Subcutaneous abdominal adipose tissue (tissue), 5 donors: ENCODE results near the gene SLC25A39.
A peak's percentile ranks its signal among the peaks of the same experiment; 100 is the strongest.
"Not testable (repeated sequence)": the region's sequence is repeated elsewhere in the genome, so short reads cannot be mapped to it uniquely, and the experiment has no call there.

Source experiments
- H3K27ac ChIP-seq: one replicate; pipeline ENCODE4 v1.7.0; 2013; ENCODE audit warnings: low read depth, mild to moderate bottlenecking, inconsistent platforms, low read length, moderate library complexity
- H3K27me3 ChIP-seq, 5 donors: one replicate each; pipeline ENCODE4 v1.7.0; 2013; ENCODE audit warnings: low read length in 5 of 5, inconsistent platforms in 1 of 5; ENCODE audit not compliant: control insufficient read depth in 5 of 5, insufficient read depth in 4 of 5
- H3K36me3 ChIP-seq, 5 donors: one replicate each; pipeline ENCODE4 v1.7.0; 2013; ENCODE audit warnings: low read length in 5 of 5; ENCODE audit not compliant: control insufficient read depth in 5 of 5, insufficient read depth in 5 of 5
- H3K4me1 ChIP-seq, 5 donors: one replicate each; pipeline ENCODE4 v1.7.0; 2013; ENCODE audit warnings: low read length in 5 of 5, mild to moderate bottlenecking in 3 of 5, moderate library complexity in 1 of 5; ENCODE audit not compliant: control insufficient read depth in 5 of 5, insufficient read depth in 5 of 5
- H3K4me3 ChIP-seq, 5 donors: one replicate each; pipeline ENCODE4 v1.7.0; 2013; ENCODE audit warnings: low read length in 5 of 5, low read depth in 1 of 5
- H3K9ac ChIP-seq, 5 donors: one replicate each; pipeline ENCODE4 v1.7.0; 2013; ENCODE audit warnings: low read length in 5 of 5, mild to moderate bottlenecking in 4 of 5, moderate library complexity in 3 of 5
- H3K9me3 ChIP-seq, 5 donors: one replicate each; pipeline ENCODE4 v1.7.0; 2013; ENCODE audit warnings: low read length in 5 of 5; ENCODE audit not compliant: control insufficient read depth in 5 of 5
- donor health status: healthy.
- donor health status: healthy.
- donor health status: healthy.
- donor health status: healthy.
- donor health status: healthy.

SLC25A39 gene

GRCh38 chr17:44324571-44325275 lies at the start of gene SLC25A39:
Gene SLC25A39 (minus strand): TSS chr17:44324823. CDS start chr17:44323562, 1,261 bp downstream.
- peak within 1 kb of the TSS; percentile 71 to 92 (median 88) for H3K4me3 ChIP-seq

GRCh38 chr17:44372036-44372435 lies 47.4 kb upstream of the SLC25A39 start:
- H3K4me1 ChIP-seq, result peaks cover 0 to 18% (median 10%) of the 10 kb centered on the region in 5 donors
- H3K36me3 ChIP-seq, result no peaks in the 10 kb centered on the region
- H3K9ac ChIP-seq, result no peak overlapping the region
- H3K4me3 ChIP-seq, result no peak overlapping the region
- peaks cover 0 to 8% (median 6%) of the 10 kb centered on the region in 5 donors for H3K27me3 ChIP-seq
- no peaks in the 10 kb centered on the region for H3K9me3 ChIP-seq
- no peak overlapping the region for H3K27ac ChIP-seq

More at GRCh38 chr17:44324571-44325275, at the start of gene SLC25A39:
- peak within 1 kb of the TSS in 4 of 5 donors; percentile 86 to 92 (median 90) for H3K9ac ChIP-seq
- peaks cover 0 to 28% (median 27%) of the 10 kb centered on the region in 5 donors for H3K36me3 ChIP-seq
- no peaks in the 10 kb centered on the region for H3K9me3 ChIP-seq
- peak within 1 kb of the TSS; percentile 85 for H3K27ac ChIP-seq
- peaks cover 2 to 33% (median 26%) of the 10 kb centered on the region in 5 donors for H3K4me1 ChIP-seq
- no peaks in the 10 kb centered on the region for H3K27me3 ChIP-seq

DNA sequence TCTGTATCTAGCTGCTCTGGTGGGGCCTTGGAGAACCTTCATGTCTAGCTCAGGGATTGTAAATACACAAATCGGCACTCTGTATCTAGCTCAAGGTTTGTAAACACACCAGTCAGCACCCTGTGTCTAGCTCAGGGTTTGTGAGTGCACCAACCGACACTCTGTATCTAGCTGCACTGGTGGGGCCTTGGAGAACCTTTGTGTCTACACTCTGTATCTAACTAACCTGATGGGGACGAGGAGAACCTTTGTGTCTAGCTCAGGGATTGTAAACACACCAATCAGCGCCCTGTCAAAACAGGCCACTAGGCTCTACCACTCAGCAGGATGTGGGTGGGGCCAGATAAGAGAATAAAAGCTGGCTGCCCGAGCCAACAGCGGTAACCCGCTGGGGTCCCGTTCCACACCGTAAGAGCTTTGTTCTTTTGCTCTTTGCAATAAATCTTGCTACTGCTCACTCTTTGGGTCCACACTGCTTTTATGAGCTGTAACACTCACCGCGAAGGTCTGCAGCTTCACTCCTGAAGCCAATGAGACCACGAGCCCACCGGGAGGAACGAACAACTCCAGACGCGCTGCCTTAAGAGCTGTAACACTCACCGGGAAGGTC lies 44.9 kb upstream of the SLC25A39 start:
- not testable (repeated sequence) for H3K9me3 ChIP-seq, H3K4me3 ChIP-seq, H3K36me3 ChIP-seq, H3K27ac ChIP-seq, H3K9ac ChIP-seq, H3K27me3 ChIP-seq
- H3K4me1 ChIP-seq, result peaks cover 0 to 18% (median 9%) of the 10 kb centered on the region in 5 donors

- peaks cover 0 to 23% (median 14%) of the 10 kb centered on the region in 5 donors for H3K4me1 ChIP-seq
- not testable (repeated sequence) for H3K27me3 ChIP-seq, H3K9me3 ChIP-seq, H3K36me3 ChIP-seq, H3K27ac ChIP-seq, H3K4me3 ChIP-seq, H3K9ac ChIP-seq
Measured at GRCh38 chr17:44368391-44369243, 44.0 kb upstream of the SLC25A39 start.

GRCh38 chr17:44367231-44367979 lies 42.8 kb upstream of the SLC25A39 start:
- no peaks in the 10 kb centered on the region for H3K36me3 ChIP-seq
- H3K27ac ChIP-seq, result no peak overlapping the region
- H3K4me3 ChIP-seq, result no peak overlapping the region
- peaks cover 0 to 6% (median 3%) of the 10 kb centered on the region in 5 donors for H3K27me3 ChIP-seq
- no peaks in the 10 kb centered on the region for H3K9me3 ChIP-seq
- H3K9ac ChIP-seq, result peak overlapping the region in 1 of 5 donors; percentile 37
- peaks cover 0 to 31% (median 25%) of the 10 kb centered on the region in 5 donors for H3K4me1 ChIP-seq

DNA sequence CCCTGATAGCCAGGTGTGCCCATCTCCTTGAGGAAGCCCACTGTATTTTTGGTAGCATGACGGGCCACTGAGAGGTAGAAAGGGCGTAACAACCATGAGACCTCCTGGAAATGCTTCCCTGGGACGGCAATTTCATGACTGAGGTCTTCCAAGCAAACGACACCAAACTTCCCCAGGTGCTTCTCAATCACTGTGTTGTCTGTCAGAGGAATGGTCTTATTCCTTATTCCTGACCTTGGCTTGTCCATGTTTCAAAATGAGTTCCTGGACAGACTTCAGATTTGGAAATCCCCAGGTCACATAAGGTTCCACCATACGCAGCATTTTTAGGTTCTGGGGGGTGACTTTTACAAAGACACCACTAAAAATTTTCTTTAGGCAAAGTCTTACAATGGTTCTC lies 40.4 kb upstream of the SLC25A39 start:
- H3K27me3 ChIP-seq, H3K9me3 ChIP-seq, H3K4me3 ChIP-seq, H3K27ac ChIP-seq, H3K9ac ChIP-seq, H3K36me3 ChIP-seq: not testable (repeated sequence)
- peaks cover 0 to 35% (median 30%) of the 10 kb centered on the region in 5 donors for H3K4me1 ChIP-seq

- Histone ChIP-seq H3K4me1 (peaks cover 0 to 35% (median 30%) of the 10 kb centered on the region in 5 donors), H3K4me3 (peak within 1 kb of the TSS in 4 of 5 donors; percentile 64 to 74 (median 65)), H3K27ac (no peak within 1 kb of the TSS), H3K27me3 (peaks cover 0 to 2% (median 0%) of the 10 kb centered on the region in 5 donors), H3K36me3 (no peaks in the 10 kb centered on the region), H3K9me3 (no peaks in the 10 kb centered on the region), H3K9ac (peak within 1 kb of the TSS in 4 of 5 donors; percentile 43 to 72 (median 66))
Measured at GRCh38 chr17:44363613-44364159, 39.1 kb upstream of the SLC25A39 start, which contains the start of gene FAM171A2. Gene FAM171A2 (minus strand): TSS chr17:44363853. CDS start chr17:44363714, 139 bp downstream.

DNA sequence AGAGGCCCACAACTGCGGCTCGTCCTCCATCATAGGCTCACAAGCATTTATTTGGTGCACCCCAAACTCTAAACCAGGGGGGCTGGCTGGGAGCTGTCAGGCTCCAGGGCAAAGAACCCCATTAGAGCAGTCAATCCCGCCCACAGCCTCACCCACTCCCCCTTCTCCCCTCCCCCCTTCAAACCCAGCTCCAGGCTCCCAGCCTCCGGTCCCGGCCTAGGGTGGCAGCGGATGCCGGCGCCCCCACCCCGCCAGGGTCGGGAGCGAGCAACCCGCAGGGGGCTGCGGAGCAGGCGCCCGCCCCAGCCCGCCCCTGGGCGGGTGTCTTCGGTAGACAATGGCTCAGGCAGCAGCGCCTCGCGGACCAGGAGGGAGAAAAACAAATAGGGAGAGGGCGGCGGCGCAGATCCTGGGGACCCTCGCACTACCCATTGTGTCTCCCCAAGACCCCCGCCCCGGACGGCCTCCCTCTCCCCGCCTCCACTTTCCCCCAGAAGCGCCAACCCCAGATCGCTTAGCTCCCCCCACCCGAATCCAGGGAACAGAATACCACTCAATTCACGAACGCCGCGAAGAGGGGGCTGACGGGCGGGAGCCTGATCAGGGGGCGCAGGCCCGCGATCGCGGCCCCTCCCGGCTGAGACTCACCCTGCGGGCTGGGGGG lies 38.5 kb upstream of the SLC25A39 start:
- H3K27ac ChIP-seq, result no peak overlapping the region

More for the DNA sequence above, 38.5 kb upstream of the SLC25A39 start:
- Histone ChIP-seq H3K4me3 (peak overlapping the region in 4 of 5 donors; percentile 64 to 74 (median 65)), H3K4me1 (peaks cover 0 to 35% (median 30%) of the 10 kb centered on the region in 5 donors), H3K27me3 (peaks cover 0 to 2% (median 0%) of the 10 kb centered on the region in 5 donors), H3K36me3 (no peaks in the 10 kb centered on the region), H3K9me3 (no peaks in the 10 kb centered on the region), H3K9ac (peak overlapping the region in 4 of 5 donors; percentile 43 to 72 (median 66))
